GM12872 (cell line): ENCODE results near the gene MIER3.

ENCODE experiments used
- CTCF ChIP-seq: IDR thresholded peaks from 3 replicates; pipeline ENCODE4 v1.5.1; 2011; ENCODE audit warnings: low read depth, mild to moderate bottlenecking, low read length, moderate library complexity; ENCODE audit not compliant: insufficient read depth

Gene MIER3

GRCh38 chr5:56951946-56952691 is at the start of gene MIER3:
TSS of gene MIER3 (minus strand) at chr5:56952123. CDS start at chr5:56952102, 21 bp downstream.
- no peak for TF ChIP-seq CTCF

GRCh38 chr5:56995596-56995995 is 43.7 kb upstream of the MIER3 start:
- no peak for TF ChIP-seq CTCF

- TF ChIP-seq CTCF: no peak
These were observed 41.3 kb upstream of the MIER3 start for GRCh38 chr5:56993241-56993640.

GRCh38 chr5:56989676-56990075 is 37.8 kb upstream of the MIER3 start:
- no peak for TF ChIP-seq CTCF

GRCh38 chr5:56988490-56988889 is 36.6 kb upstream of the MIER3 start:
- no peak for TF ChIP-seq CTCF

GRCh38 chr5:56987171-56987570 is 35.2 kb upstream of the MIER3 start:
- TF ChIP-seq CTCF: no peak

- no peak for TF ChIP-seq CTCF
These were observed 34.7 kb upstream of the MIER3 start for GRCh38 chr5:56986626-56986947.
